GM12873 (cell line): Measurements from ENCODE around the gene MKNK2.

Source experiments
- CTCF ChIP-seq: IDR thresholded peaks from 2 replicates; pipeline ENCODE4 v1.5.1; 2012; ENCODE audit warnings: low read depth, mild to moderate bottlenecking, moderate library complexity, low read length, control low read depth; ENCODE audit not compliant: insufficient read depth; ENCODE audit errors: missing control alignments

MKNK2 gene

GRCh38 chr19:2051773-2052704, 995 bp upstream of the MKNK2 start:
- no peak for TF ChIP-seq CTCF

- no peak for TF ChIP-seq CTCF
Measured at GRCh38 chr19:2050349-2050990, 574 bp downstream of the MKNK2 start.

- TF ChIP-seq CTCF, result no peak
Measured at GRCh38 chr19:2049741-2050348, 1.2 kb downstream of the MKNK2 start.

GRCh38 chr19:2048959-2049740, 1.9 kb downstream of the MKNK2 start:
- no peak for TF ChIP-seq CTCF

- no peak for TF ChIP-seq CTCF
Measured at GRCh38 chr19:2048104-2048958, 2.7 kb downstream of the MKNK2 start.

- no peak for TF ChIP-seq CTCF
Measured at GRCh38 chr19:2047449-2048103, 3.5 kb downstream of the MKNK2 start.
